ENCODE measurements around the gene SAMHD1. TPM values are rescaled to one million over a fixed set of nuclear protein-coding genes. Genes with fewer than 3 reads are reported as not detected.

Gene SAMHD1
- total and polyA plus RNA-seq, 2 donors from 2014 or later: 13.7 to 94.1 TPM

GRCh38 chr20:36891211-36891610, 60.3 kb downstream of the SAMHD1 start:
- no peak for DNase-seq
- Histone ChIP-seq H3K27me3 (ENCODE audit: control insufficient read depth, insufficient read depth, low read length) (no peaks in the 10 kb centered on the region), H3K27ac (ENCODE audit: low read depth in 2 of 2, low read length in 2 of 2) (no peak overlapping the region), H3K9me3 (ENCODE audit: control insufficient read depth in 2 of 3, insufficient read depth in 1 of 3, low read length in 3 of 3) (no peaks in the 10 kb centered on the region), H3K9ac (ENCODE audit: low read length in 3 of 3) (no peak overlapping the region), H3K4me1 (ENCODE audit: control insufficient read depth in 2 of 3, insufficient read depth in 2 of 3, low read depth in 1 of 3, low read length in 3 of 3) (peaks cover 0 to 6% (median 2%) of the 10 kb centered on the region in 3 donors), H3K4me3 (ENCODE audit: low read length in 3 of 3) (no peak overlapping the region), H3K36me3 (ENCODE audit: control insufficient read depth in 2 of 3, insufficient read depth in 3 of 3, low read length in 3 of 3) (peaks cover 0 to 4% (median 0%) of the 10 kb centered on the region in 3 donors)
- TF ChIP-seq CTCF (IDR thresholded peaks at IDR 0.05; ENCODE audit: borderline replicate concordance, extremely low read depth, insufficient read depth): no peak
- intact Hi-C loops (cut with DNase I): no loop called here
- no peak for FAIRE-seq

- no peak for TF ChIP-seq CTCF (IDR thresholded peaks at IDR 0.05; ENCODE audit: borderline replicate concordance, extremely low read depth, insufficient read depth)
- H3K4me3 ChIP-seq (ENCODE audit: low read length in 3 of 3): no peak overlapping the region
- peaks cover 0 to 6% (median 2%) of the 10 kb centered on the region in 3 donors for H3K4me1 ChIP-seq (ENCODE audit: control insufficient read depth in 2 of 3, insufficient read depth in 2 of 3, low read depth in 1 of 3, low read length in 3 of 3)
- FAIRE-seq (no peak), DNase-seq (no peak)
- H3K27me3 ChIP-seq (ENCODE audit: control insufficient read depth, insufficient read depth, low read length): no peaks in the 10 kb centered on the region
- intact Hi-C loops (cut with DNase I): no loop called here
- H3K9me3 ChIP-seq (ENCODE audit: control insufficient read depth in 2 of 3, insufficient read depth in 1 of 3, low read length in 3 of 3): no peaks in the 10 kb centered on the region
- peaks cover 0 to 4% (median 0%) of the 10 kb centered on the region in 3 donors for H3K36me3 ChIP-seq (ENCODE audit: control insufficient read depth in 2 of 3, insufficient read depth in 3 of 3, low read length in 3 of 3)
- no peak overlapping the region for H3K9ac ChIP-seq (ENCODE audit: low read length in 3 of 3)
- H3K27ac ChIP-seq (ENCODE audit: low read depth in 2 of 2, low read length in 2 of 2): no peak overlapping the region
Observed at GRCh38 chr20:36890586-36890985, 60.9 kb downstream of the SAMHD1 start.

- DNase-seq (no peak), FAIRE-seq (no peak)
- Histone ChIP-seq H3K36me3 (ENCODE audit: control insufficient read depth in 2 of 3, insufficient read depth in 3 of 3, low read length in 3 of 3) (peaks cover 0 to 4% (median 0%) of the 10 kb centered on the region in 3 donors), H3K4me1 (ENCODE audit: control insufficient read depth in 2 of 3, insufficient read depth in 2 of 3, low read depth in 1 of 3, low read length in 3 of 3) (peaks cover 0 to 6% (median 2%) of the 10 kb centered on the region in 3 donors), H3K9me3 (ENCODE audit: control insufficient read depth in 2 of 3, insufficient read depth in 1 of 3, low read length in 3 of 3) (no peaks in the 10 kb centered on the region), H3K27me3 (ENCODE audit: control insufficient read depth, insufficient read depth, low read length) (no peaks in the 10 kb centered on the region), H3K4me3 (ENCODE audit: low read length in 3 of 3) (no peak overlapping the region), H3K27ac (ENCODE audit: low read depth in 2 of 2, low read length in 2 of 2) (no peak overlapping the region), H3K9ac (ENCODE audit: low read length in 3 of 3) (no peak overlapping the region)
- no peak for TF ChIP-seq CTCF (IDR thresholded peaks at IDR 0.05; ENCODE audit: borderline replicate concordance, extremely low read depth, insufficient read depth)
- intact Hi-C loops (cut with DNase I): no loop called here
Observed at GRCh38 chr20:36888880-36889516, 62.5 kb downstream of the SAMHD1 start.

GRCh38 chr20:36887752-36888090, 63.8 kb downstream of the SAMHD1 start:
- Histone ChIP-seq H3K4me3 (ENCODE audit: low read length in 3 of 3) (peak overlapping the region in 1 of 3 donors; percentile 33), H3K27ac (ENCODE audit: low read depth in 2 of 2, low read length in 2 of 2) (no peak overlapping the region), H3K36me3 (ENCODE audit: control insufficient read depth in 2 of 3, insufficient read depth in 3 of 3, low read length in 3 of 3) (no peaks in the 10 kb centered on the region), H3K4me1 (ENCODE audit: control insufficient read depth in 2 of 3, insufficient read depth in 2 of 3, low read depth in 1 of 3, low read length in 3 of 3) (peaks cover 0 to 7% (median 2%) of the 10 kb centered on the region in 3 donors), H3K9me3 (ENCODE audit: control insufficient read depth in 2 of 3, insufficient read depth in 1 of 3, low read length in 3 of 3) (no peaks in the 10 kb centered on the region), H3K9ac (ENCODE audit: low read length in 3 of 3) (no peak overlapping the region), H3K27me3 (ENCODE audit: control insufficient read depth, insufficient read depth, low read length) (no peaks in the 10 kb centered on the region)
- no peak for TF ChIP-seq CTCF (IDR thresholded peaks at IDR 0.05; ENCODE audit: borderline replicate concordance, extremely low read depth, insufficient read depth)
- FAIRE-seq (no peak), DNase-seq (peak in 1 of 5 donors; percentile 67)
- intact Hi-C loops (cut with DNase I): no loop called here

All from kidney (tissue), 14 donors.